HUES48 (cell line): ENCODE results near the gene C17orf50.
A peak's percentile ranks its signal among the peaks of the same experiment; 100 is the strongest.

ENCODE experiments used
- H3K27ac ChIP-seq: one replicate; pipeline ENCODE4 v1.7.0; 2013; ENCODE audit warnings: low read depth, low read length, inconsistent platforms
- H3K27me3 ChIP-seq: 2 replicates; pipeline ENCODE4 v1.6.1; 2013; ENCODE audit warnings: mild to moderate bottlenecking, low read length; ENCODE audit not compliant: control insufficient read depth, insufficient read depth
- H3K36me3 ChIP-seq: 2 replicates; pipeline ENCODE4 v1.6.1; 2013; ENCODE audit warnings: low read length; ENCODE audit not compliant: control insufficient read depth, insufficient read depth
- H3K4me1 ChIP-seq: 2 replicates; pipeline ENCODE4 v1.6.1; 2013; ENCODE audit warnings: mild to moderate bottlenecking, low read length; ENCODE audit not compliant: control insufficient read depth, insufficient read depth
- H3K4me3 ChIP-seq: 2 replicates; pipeline ENCODE4 v1.5.1; 2013; ENCODE audit warnings: mild to moderate bottlenecking, low read depth, low read length
- H3K9ac ChIP-seq: 2 replicates; pipeline ENCODE4 v1.6.1; 2013; ENCODE audit warnings: mild to moderate bottlenecking, low read depth, low read length, moderate library complexity
- H3K9me3 ChIP-seq: 2 replicates; pipeline ENCODE4 v1.6.1; 2013; ENCODE audit warnings: low read length; ENCODE audit not compliant: control insufficient read depth, insufficient read depth

C17orf50 gene

GRCh38 chr17:35726127-35726952, 34.3 kb upstream of the C17orf50 start:
- Histone ChIP-seq H3K36me3 (peaks cover 37% of the 10 kb centered on the region), H3K4me3 (no peak overlapping the region), H3K9me3 (no peaks in the 10 kb centered on the region), H3K27me3 (peaks cover 7% of the 10 kb centered on the region), H3K9ac (no peak overlapping the region), H3K4me1 (peaks cover 36% of the 10 kb centered on the region), H3K27ac (peak overlapping the region; percentile 17)

GRCh38 chr17:35726953-35727460, 33.7 kb upstream of the C17orf50 start:
- Histone ChIP-seq H3K36me3 (peaks cover 34% of the 10 kb centered on the region), H3K4me3 (no peak overlapping the region), H3K9me3 (no peaks in the 10 kb centered on the region), H3K4me1 (peaks cover 36% of the 10 kb centered on the region), H3K27ac (peak overlapping the region; percentile 17), H3K9ac (no peak overlapping the region), H3K27me3 (peaks cover 7% of the 10 kb centered on the region)

GRCh38 chr17:35727635-35728034, 33.1 kb upstream of the C17orf50 start:
- Histone ChIP-seq H3K36me3 (peaks cover 32% of the 10 kb centered on the region), H3K27ac (no peak overlapping the region), H3K9me3 (no peaks in the 10 kb centered on the region), H3K4me1 (peaks cover 37% of the 10 kb centered on the region), H3K4me3 (no peak overlapping the region), H3K9ac (no peak overlapping the region), H3K27me3 (peaks cover 7% of the 10 kb centered on the region)

GRCh38 chr17:35728551-35728950, 32.1 kb upstream of the C17orf50 start:
- H3K27me3 ChIP-seq: peaks cover 7% of the 10 kb centered on the region
- no peak overlapping the region for H3K27ac ChIP-seq
- H3K9ac ChIP-seq: no peak overlapping the region
- H3K4me3 ChIP-seq: no peak overlapping the region
- H3K36me3 ChIP-seq: peaks cover 24% of the 10 kb centered on the region
- H3K9me3 ChIP-seq: no peaks in the 10 kb centered on the region
- peaks cover 42% of the 10 kb centered on the region for H3K4me1 ChIP-seq

GRCh38 chr17:35729405-35729833, 31.3 kb upstream of the C17orf50 start:
- peak overlapping the region; percentile 4 for H3K27ac ChIP-seq

GRCh38 chr17:35730400-35731005, 30.2 kb upstream of the C17orf50 start:
- Histone ChIP-seq H3K27ac (no peak overlapping the region), H3K36me3 (peaks cover 5% of the 10 kb centered on the region; the same call in 1 of the 2 replicates), H3K4me1 (peaks cover 42% of the 10 kb centered on the region), H3K9me3 (no peaks in the 10 kb centered on the region), H3K9ac (no peak overlapping the region), H3K4me3 (no peak overlapping the region), H3K27me3 (peaks cover 7% of the 10 kb centered on the region)

More at GRCh38 chr17:35729405-35729833, 31.3 kb upstream of the C17orf50 start:
- Histone ChIP-seq H3K4me3 (no peak overlapping the region), H3K27me3 (peaks cover 7% of the 10 kb centered on the region), H3K36me3 (peaks cover 16% of the 10 kb centered on the region), H3K9me3 (no peaks in the 10 kb centered on the region), H3K4me1 (peaks cover 42% of the 10 kb centered on the region), H3K9ac (no peak overlapping the region)

GRCh38 chr17:35731239-35731916, 29.3 kb upstream of the C17orf50 start, which contains the start of gene RASL10B:
RASL10B (plus strand) TSS chr17:35731639; CDS start chr17:35735185, 3,546 bp downstream.
- Histone ChIP-seq H3K27me3 (peaks cover 7% of the 10 kb centered on the region), H3K9ac (peak within 1 kb of the TSS; percentile 47), H3K9me3 (no peaks in the 10 kb centered on the region), H3K36me3 (no peaks in the 10 kb centered on the region), H3K4me1 (peaks cover 37% of the 10 kb centered on the region), H3K4me3 (peak within 1 kb of the TSS; percentile 82), H3K27ac (no peak within 1 kb of the TSS)

- H3K9me3 ChIP-seq: no peaks in the 10 kb centered on the region
- H3K36me3 ChIP-seq: no peaks in the 10 kb centered on the region
- H3K27ac ChIP-seq: no peak overlapping the region
- H3K9ac ChIP-seq: peak overlapping the region; percentile 47; the same call in 1 of the 2 replicates
- H3K27me3 ChIP-seq: peaks cover 7% of the 10 kb centered on the region
- H3K4me1 ChIP-seq: peaks cover 30% of the 10 kb centered on the region
- peak overlapping the region; percentile 82 for H3K4me3 ChIP-seq
These were observed 28.5 kb upstream of the C17orf50 start for GRCh38 chr17:35731917-35732805.

- Histone ChIP-seq H3K9ac (no peak overlapping the region), H3K27me3 (peaks cover 7% of the 10 kb centered on the region), H3K4me3 (peak overlapping the region; percentile 82), H3K27ac (no peak overlapping the region), H3K9me3 (no peaks in the 10 kb centered on the region), H3K36me3 (no peaks in the 10 kb centered on the region), H3K4me1 (peaks cover 30% of the 10 kb centered on the region)
These were observed 27.9 kb upstream of the C17orf50 start for GRCh38 chr17:35732806-35733136.

GRCh38 chr17:35733366-35733765, 27.3 kb upstream of the C17orf50 start:
- H3K4me1 ChIP-seq: peaks cover 30% of the 10 kb centered on the region
- H3K27ac ChIP-seq: no peak overlapping the region
- H3K27me3 ChIP-seq: peaks cover 10% of the 10 kb centered on the region
- no peaks in the 10 kb centered on the region for H3K9me3 ChIP-seq
- no peaks in the 10 kb centered on the region for H3K36me3 ChIP-seq
- H3K9ac ChIP-seq: no peak overlapping the region
- no peak overlapping the region for H3K4me3 ChIP-seq
